Measurements from ENCODE around the gene DNAH1. TPM values are rescaled to one million over a fixed set of nuclear protein-coding genes. Genes with fewer than 3 reads are reported as not detected.
A peak's percentile ranks its signal among the peaks of the same experiment; 100 is the strongest.
"Not testable (repeated sequence)": the region's sequence is repeated elsewhere in the genome, so short reads cannot be mapped to it uniquely, and the experiment has no call there.

DNAH1 gene
- 0.02 and 0.52 TPM in 2 replicates for total RNA-seq (2014; rRNA removed; shearing (Covaris generic))

DNA sequence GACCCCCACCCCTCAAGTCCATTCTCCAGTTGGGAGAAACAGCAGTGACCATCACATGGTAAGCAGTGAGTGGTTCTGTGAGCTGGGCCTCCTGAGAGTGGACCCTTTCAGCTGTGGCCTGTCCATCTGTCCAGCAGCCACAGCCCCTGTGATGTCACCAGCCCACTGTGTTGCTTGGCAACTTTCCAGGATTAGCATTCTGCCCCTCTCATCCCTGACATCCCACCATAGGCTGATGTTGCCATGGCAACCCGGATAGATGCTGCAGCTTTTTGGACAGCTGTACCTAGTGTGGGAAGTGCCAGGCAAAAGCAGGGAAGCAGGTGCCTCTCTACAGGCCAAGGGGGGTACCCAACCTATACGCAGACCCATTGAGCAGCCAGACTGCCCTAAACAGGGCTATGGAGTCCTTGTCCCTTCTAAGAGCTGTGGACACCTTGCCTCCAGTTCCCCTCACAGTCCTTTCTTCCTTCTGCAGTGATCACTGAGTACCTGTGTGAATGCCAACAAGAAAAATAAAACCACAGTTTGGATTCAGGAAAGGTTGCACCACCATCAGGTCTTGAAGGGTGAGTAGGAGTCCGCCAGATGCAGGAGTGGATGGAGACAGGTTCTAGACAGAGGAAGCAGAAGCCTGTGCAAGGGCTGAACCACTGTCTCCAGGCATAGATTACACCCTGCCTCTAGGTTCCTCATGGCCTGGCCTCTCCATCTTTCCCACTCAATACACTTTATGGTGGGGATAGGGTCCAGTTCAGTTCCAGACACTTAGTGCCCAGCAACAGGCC, at the start of gene DNAH1:
Gene DNAH1 (plus strand): TSS at position 343 of the 788 bp plus-strand sequence. CDS start 6,124 bp downstream, outside the sequence.
- DNase-seq (ENCODE audit: low read depth), result no peak

DNA sequence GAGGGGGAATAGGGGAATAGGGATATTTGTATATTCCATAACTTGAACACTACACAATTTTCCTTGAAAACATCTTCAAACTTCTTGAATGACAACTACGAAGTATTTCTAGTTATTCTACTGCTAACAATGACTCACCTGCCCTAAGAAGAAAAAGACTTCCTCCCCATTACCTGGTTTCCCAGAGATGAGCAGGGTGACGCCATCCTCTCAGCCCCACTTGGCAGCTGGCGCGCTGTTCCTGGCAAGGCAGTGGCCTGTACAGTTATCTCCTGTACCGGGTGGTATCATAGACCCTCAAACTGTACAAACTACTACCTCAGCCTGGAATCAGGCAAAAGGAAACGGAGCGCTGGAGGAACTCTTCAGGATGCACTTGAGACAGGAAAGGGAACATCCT, 48.1 kb upstream of the DNAH1 start:
- no peak for DNase-seq (ENCODE audit: low read depth)

DNA sequence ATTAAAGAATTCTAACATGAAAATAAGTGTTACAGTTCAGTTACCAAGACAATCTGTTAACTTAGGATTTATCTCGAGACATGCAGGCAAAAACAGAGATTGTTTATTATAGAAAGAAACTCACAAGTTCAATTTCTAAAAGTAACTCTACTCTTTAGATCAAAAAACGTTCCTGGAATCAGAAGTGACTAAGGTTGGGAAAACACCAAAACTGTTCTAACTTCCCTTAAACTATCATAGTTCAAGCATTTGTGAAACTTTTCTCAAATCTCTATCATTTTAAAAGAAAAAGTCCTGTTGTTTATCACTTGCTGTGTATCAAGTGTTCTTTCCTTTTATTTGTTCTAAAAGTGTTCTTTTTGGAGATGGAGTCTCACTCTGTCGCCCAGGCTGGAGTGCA, 46.3 kb upstream of the DNAH1 start:
- no peak for DNase-seq (ENCODE audit: low read depth)

DNA sequence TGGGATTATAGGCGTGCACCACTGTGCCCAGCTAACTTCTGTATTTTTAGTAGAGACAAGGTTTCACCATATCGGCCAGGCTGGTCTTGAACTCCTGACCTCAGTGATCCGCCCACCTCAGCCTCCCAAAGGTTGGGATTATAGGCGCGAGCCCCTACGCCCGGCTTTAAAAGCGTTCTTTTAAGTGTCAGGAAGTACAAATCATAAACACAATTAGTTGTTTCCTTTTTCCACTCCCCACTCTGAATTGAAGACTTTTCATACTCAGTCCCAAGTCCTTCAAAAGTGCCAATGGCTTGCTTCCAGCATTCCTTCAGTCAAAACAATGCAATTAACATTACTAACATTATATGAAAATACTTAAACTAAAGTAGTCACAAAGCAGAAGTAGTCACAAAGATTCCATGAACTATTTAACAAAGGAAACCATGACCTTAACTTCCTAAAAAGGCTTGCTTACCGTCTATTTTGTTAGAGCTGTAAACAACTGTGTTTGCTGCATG, 45.8 kb upstream of the DNAH1 start:
- no peak for DNase-seq (ENCODE audit: low read depth)

DNA sequence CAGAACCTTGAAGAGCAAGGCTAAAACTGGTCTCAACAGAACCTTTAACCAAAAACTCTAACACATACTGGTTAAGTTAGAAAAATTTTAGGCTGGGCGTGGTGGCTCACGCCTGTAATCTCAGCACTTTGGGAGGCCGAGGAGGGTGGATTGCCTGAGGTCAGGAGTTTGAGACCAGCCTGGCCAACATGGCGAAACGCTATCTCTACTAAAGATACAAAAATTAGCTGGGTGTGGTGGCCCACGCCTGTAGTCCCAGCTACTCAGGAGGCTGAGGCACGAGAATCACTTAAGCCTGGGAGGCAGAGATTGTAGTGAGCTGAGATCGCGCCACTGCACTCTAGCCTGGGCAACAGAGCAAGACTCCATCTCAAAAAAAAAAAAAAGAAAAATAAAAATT, 43.9 kb upstream of the DNAH1 start:
- not testable (repeated sequence) for DNase-seq (ENCODE audit: low read depth)

DNA sequence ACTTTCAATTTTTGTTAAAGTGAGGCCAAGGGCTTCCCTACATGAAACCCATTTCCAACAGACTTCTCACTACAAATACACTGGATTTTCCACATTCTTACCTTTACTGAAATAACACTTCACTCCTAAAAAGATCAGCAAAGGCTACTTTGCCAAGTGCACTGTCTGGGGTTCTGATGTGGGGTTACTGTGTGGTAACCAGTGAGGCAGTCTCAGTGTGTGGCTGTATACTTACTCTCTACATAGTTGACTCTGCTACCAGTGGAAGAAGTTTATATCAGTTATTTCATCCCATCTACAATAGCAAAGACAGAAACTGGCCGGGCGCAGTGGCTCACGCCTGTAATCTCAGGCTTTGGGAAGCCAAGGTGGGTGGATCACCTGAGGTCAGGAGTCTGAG, 43.3 kb upstream of the DNAH1 start:
- DNase-seq (ENCODE audit: low read depth), result no peak

DNA sequence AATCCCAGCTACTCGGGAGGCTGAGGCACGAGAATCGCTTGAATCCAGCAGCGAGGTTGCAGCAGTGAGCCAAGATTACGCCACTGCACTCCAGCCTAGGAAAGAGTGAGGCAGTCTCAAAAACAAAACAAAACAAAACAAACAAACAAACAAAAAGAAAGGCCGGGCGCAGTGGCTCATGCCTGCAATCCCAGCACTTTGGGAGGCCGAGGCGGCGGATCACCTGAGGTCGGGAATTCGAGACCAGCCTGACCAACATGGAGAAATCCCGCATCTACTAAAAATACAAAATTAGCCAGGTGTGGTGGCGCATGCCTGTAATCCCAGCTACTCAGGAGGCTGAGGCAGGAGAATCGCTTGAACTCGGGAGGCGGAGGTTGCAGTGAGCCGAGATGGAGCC, 41.3 kb upstream of the DNAH1 start:
- DNase-seq (ENCODE audit: low read depth), result not testable (repeated sequence)

DNA sequence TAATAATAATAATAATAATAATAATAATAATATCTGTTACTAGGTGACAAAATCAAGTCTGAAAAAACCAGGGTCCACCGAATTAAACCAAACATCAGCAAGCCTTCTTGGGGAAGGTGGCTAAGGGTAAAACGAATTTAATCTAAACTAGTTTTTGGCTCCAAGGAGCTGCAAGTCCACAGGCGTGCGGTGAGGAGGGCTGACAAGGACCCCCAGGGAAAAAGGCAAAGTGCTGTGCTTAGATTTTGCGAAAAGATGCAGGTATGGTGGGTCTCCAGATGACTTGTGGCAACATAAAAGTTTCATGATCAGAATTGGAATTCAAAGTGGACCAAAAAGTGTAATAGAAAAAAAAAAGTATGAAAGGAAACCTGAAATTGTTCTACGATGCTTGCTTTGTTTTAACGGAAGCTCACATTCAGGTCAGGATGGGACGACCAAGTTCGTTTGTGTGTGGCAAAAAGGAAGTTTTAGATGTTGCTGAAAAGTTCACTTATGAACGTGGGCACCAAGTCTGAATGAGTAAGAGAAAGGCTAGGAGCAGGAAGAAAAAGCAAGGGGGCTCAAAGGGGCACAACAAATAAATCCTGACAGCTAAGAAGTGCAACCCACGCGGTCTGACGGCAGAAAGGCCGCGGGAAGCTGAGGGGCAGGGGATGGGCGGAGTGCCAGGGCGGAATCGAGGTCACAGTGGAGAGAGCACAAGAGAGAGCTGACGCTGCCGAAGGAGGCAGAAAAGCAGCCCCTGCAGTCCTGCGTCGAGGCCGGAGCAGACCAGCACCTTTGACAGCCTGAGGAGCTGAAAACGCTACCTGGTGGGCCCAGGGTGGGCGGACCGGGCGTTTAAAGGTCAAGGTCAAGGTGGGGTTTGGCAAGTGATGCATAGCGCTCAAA, 38.8 kb upstream of the DNAH1 start:
- peak; percentile 54 for DNase-seq (ENCODE audit: low read depth)

DNA sequence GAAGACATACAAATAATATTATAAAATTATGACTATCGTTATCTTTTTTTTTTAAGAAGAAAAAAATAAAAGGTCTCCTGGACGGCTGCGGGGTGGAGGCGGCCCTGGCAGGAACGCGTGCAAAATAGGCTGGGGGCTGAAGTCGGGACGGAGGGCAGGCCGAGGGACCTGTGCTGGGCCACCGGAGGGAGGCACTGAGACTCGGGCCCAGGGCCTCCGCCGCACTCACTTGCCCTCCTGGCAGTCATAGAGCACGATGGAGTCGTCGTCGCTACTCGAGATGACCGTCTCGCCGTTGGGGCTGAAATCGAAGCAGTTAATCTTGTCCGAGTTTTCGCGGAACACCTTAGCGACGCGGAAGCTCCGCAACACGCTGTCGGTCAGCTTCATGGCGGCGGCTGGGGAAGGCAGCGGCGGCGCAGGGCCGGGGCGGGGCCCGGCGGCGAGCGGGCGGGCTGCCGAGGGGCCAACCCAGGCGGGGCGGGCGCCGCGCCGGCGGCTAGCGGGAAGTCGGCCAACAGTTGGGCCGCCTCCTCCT, 38.1 kb upstream of the DNAH1 start:
- peak; percentile 54 for DNase-seq (ENCODE audit: low read depth)

DNA sequence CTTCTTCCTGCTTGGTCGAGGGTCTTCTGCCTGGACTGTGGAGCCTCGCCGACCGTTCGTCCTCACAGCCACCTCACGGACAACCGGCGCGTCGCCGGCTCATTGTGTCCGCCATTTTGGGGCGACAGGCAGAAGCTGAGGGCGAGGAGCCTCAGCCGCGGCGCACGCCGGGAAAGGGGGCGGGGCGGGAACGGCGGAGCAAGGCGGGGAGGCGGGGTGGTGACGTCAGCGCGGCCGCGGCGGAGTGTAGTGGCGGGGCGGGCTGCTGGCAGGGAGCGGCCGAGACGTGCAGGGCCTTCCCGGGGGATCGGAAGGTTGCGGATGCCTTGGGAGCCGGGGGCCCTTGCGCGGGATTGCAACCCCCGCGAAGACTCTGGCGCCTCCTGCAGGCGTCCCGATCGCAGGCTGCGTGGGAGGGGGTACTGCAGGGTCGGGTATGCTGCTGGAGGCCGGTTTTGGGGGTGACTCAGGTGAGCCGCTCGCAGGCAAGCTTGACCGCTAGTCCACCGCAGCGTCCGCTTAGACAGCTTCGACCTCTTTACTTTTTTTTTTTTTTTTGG, 37.5 kb upstream of the DNAH1 start, which contains the start of gene WDR82:
Gene WDR82 (minus strand): TSS at position 140 of the 560 bp plus-strand sequence. CDS start 288 bp downstream, outside the sequence.
- DNase-seq (ENCODE audit: low read depth), result peak; percentile 80

DNA sequence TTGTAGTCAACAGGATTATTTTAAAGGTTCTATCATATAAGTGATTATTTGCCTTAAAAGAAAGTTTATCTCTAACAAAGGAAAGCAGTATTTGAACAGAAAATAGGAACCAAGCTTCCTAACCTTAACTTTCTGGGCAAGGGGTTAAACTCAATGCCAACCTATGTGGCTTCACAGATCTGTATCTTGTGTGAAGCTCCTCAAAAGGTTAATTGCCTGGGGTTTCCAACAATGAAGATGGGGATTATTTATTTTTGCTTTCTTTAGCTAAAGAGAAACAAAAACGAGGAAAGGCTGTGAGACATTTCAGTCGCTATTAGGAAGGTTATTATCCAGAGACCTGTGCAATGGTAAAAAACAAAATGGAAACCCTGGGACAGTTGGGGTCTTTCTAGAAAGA, 36.5 kb upstream of the DNAH1 start:
- no peak for DNase-seq (ENCODE audit: low read depth)

DNA sequence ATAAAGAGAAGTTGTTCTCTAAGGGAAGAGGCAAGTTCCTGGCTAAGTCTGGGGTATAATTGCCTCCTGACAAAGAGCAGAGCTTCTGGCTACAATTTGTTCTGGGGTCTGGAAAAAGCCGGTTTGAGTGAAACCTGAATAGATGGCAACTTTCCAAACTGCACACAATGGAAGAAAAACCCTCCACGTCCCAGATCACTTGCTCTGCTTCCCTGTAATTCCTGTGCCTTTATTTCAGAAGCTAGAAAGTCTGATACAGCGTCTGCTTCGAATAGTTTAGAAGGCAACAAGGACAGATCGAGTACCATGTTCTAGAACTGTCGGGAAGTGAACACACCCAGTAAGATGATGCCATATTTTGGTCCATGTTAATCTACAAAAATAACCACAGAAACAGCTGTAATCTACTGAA, 36.1 kb upstream of the DNAH1 start:
- DNase-seq (ENCODE audit: low read depth), result peak; percentile 22

DNA sequence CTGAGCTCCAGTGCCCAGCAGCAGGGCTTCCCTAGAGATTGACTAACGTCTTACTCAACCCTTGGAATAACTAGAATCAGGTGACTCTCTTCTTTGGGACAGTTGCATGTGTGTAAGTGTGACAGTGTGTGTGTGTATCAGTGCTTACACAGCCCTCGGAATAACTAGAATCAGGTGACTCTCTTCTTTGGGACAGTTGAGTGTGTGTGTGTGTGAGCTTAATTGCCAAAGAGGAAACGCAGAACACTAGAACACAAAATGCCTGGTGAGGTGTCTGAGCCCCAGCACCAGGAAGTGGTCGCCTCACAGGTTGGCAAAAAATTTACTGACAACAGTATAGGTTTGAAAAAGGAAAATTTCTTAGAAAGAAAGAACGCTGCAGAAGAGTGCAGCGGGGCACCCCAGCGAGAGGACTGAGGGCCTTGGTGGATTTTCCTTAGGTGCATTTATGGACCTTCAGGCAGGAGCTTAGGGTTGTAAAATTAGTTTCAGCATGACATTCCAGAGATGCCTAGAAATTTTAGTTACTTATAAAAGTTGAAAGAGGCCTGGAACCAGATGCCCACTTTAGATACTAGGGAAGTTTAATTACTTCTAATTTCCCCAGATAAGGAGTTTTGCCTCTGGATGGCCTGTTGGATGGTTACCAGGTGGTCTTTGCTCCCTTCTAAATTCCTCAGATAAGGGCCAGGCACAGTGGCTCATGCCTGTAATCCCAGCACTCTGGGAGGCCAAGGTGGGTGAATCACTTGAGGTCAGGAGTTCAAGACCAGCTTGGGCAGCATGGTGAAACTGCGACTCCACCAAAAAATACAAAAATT, 33.9 kb upstream of the DNAH1 start:
- DNase-seq (ENCODE audit: low read depth), result peak; percentile 46

DNA sequence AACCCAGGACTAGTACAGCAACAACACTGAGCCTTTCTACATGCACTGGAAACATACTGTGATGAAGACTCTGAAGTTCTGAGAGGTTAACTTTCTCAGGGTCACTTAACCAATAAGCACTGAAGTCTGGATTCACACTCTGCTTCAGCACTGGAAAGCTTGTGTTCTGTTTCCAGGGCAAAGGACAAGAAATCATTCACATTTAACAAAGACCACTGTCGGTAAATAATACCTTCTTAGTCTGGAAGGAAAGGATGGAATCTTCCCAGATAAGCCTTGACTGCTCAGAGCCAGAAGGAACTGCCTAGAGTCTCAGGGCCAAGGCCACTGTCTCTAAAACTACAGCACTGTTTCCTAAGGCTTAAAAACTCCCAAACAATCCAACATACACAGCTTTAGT, 32.8 kb upstream of the DNAH1 start:
- DNase-seq (ENCODE audit: low read depth), result no peak

DNA sequence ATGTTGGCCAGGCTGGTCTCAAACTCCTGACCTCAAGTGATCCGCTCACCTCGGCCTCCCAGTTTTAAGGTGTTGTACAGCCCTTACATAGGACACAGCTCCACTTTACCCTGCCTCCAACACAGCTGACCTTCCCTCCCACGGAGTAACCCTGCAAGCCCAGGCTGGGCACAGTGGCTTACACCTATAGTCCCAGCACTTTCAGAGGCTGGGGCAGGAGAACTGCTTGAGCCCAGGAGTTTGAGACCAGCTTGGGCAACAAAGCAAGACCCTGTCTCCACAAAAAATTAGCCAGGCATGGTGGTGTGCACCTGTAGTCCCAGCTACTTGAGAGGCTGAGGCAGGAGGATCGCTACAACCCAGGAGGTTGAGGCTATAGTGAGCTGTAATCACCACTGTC, 32.1 kb upstream of the DNAH1 start:
- not testable (repeated sequence) for DNase-seq (ENCODE audit: low read depth)

DNA sequence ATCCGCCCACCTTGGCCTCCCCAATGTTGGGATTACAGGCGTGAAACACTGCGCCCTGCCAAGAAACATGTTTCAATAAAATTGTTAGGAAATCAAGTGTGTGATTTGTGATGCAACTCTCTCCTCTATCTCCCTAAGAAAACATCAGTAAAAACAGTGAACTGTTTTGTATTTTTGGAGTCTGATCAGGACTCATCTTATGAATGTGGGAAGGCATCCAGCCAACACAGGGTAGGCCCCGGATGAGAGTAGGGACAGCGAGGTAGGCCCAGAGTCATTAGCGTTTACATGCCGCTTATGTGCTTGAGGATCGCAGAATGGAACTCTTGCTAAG, 29.4 kb upstream of the DNAH1 start:
- no peak for DNase-seq (ENCODE audit: low read depth)

DNA sequence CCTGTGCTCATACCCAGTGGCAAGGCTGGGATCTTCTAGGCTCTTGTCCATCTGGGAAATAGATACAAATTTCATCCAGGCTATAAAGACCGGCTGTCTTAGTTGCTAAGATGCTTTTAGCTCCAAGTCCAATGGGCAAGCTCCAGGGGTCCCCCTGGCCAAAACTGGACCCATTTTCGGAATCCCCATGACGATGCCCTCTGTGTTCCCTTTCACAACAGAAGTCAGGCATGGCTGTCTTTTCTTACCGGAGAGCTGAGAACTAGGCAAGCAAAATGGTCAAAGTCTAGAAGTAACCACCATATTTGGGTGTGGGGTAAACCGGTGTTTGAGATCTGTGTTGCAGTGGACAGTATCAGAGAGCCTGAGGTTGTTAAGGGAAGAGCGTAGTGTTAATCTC, 27.4 kb upstream of the DNAH1 start:
- no peak for DNase-seq (ENCODE audit: low read depth)

DNA sequence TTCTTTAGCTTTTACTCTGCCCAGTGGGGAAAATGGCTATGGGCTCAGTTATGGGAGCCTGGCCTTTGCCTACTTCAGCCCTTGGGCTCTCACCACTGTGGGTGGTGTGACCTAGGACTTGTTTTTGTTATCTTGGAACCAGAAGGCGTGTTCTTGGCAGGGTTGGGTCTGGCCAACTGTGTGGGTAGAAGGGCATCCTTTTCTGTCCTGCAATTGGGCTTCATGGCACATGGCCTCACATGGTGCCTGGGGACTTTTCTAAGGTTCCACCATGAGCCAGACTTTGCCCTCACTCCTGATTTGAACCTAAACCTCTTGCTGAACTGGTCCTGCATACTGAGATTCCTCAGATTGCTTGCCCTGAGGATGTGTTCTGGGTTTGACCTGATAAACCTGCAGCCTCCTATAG, 26.8 kb upstream of the DNAH1 start:
- no peak for DNase-seq (ENCODE audit: low read depth)

DNA sequence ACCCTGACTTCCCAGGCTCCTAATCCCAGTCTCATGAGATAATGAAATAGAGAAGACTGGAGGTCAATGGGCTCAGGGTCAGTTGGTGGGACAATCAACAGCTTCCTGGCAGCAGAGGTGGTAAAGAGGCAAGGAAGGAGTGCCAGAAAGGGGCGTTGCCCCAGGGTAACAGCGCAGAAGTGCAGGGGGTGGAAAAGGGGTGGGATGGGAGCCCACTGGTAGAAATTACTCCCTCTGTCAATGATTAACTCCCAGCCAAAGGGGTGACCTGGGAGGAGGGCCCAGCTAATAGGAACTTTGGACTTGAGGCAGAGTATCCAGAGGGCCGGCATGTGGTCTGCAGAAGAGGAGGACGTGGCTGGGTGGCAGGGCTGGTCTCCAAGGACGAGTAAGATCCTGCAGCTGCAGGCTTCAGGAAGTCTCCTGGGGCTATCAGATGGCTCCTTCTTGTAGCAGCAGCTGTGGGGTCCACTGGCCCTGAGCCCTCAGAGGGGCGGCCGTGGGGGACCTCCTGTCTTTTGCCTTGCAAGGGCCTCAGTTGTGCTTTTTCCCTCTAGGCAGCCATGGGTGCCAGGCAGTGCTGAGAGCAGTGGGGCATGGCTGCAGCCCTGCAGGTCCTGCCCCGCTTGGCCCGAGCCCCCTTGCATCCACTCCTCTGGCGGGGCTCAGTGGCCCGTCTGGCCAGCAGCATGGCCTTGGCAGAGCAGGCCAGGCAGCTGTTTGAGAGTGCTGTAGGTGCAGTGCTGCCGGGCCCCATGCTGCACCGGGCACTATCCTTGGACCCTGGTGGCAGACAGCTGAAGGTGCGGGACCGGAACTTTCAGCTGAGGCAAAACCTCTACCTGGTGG, 26.1 kb upstream of the DNAH1 start:
- no peak for DNase-seq (ENCODE audit: low read depth)

All from M059J (cell line).